Activated CD4-positive, CD25-positive, alpha-beta regulatory T cell treated with anti-CD3 and anti-CD28 coated beads, Interleukin-2, amount 50 U/mL, for 24 hours (primary cell): Measurements from ENCODE around the gene PRKD3.
A peak's percentile ranks its signal among the peaks of the same experiment; 100 is the strongest.
"Not testable (repeated sequence)": the region's sequence is repeated elsewhere in the genome, so short reads cannot be mapped to it uniquely, and the experiment has no call there.

Source experiments
- ATAC-seq, 2 donors: fragments of 150-1000 bp; cut with Tn5 transposase; one replicate each; pipeline ENCODE4 v1.10.0; 2021; ENCODE audit warnings: mild to moderate bottlenecking in 1 of 2, moderate library complexity in 1 of 2

The PRKD3 gene

GRCh38 chr2:37307500-37307899, 17.1 kb downstream of the PRKD3 start:
- no peak for ATAC-seq

- no peak for ATAC-seq
Measured at GRCh38 chr2:37306024-37306423, 18.6 kb downstream of the PRKD3 start.

- no peak for ATAC-seq
Measured at GRCh38 chr2:37302701-37303252, 21.9 kb downstream of the PRKD3 start.

GRCh38 chr2:37301408-37301807, 23.2 kb downstream of the PRKD3 start:
- no peak for ATAC-seq

- no peak for ATAC-seq
Measured at GRCh38 chr2:37300578-37300977, 24.1 kb downstream of the PRKD3 start.

DNA sequence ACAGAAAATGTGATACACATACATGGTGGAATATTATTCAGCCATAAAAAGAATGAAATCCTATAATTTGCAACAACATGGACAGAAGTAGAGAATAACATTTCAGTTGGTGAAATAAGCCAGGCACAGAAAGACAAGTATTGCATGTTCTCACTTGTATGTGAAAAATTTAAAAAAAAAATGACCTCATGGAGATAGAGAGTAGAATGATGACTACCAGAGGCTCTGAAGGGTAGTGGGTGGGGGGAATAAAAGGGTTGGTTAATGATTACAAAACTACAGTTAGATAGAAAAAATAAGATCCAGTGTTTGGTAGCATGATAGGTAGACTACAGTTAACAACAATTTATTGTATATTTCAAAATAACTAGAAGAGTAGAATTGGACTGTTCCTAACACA, 24.5 kb downstream of the PRKD3 start:
- no peak for ATAC-seq

DNA sequence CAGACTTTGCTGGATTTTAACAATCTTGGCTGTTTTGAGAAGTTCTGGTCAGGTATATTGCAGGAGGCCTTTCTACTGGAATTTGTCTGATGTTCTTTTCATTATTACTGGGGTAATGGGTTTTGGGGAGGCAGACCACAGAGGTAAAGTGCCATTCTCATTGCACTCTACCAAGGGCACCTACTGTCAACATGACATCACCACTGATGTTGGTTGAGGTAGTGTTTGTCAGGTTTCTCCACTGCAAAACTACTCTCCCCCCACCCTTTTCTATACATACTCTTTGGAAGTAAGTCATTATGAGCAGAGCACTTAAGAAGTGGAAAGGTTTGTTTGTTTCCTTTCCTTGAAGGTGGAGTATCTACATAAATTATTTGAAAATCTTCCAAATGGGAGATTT, 27.0 kb downstream of the PRKD3 start:
- no peak for ATAC-seq

- no peak for ATAC-seq
Measured at GRCh38 chr2:37295469-37296073, 29.1 kb downstream of the PRKD3 start.

- ATAC-seq, result not testable (repeated sequence)
Measured at GRCh38 chr2:37294858-37295257, 29.8 kb downstream of the PRKD3 start.

- no peak for ATAC-seq
Measured at GRCh38 chr2:37291680-37292079, 33.0 kb downstream of the PRKD3 start.

DNA sequence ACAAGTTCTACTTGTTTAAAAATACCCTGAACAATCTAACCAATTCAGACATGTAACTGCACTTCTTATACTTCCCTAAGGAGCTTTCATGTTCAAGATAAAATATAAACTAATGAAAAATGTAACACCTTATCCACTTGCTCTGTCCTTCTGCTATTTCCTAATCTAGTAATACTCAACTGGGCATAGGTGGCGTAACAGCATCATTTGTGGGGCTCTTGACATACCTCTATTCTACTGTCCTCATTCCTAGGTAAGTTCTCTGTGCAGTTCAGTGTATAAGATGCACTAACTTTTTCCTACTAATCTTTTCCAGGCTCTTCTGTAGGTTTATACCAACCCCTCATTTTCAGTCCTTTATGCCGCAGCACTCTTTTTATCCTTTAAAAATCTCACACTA, 36.7 kb downstream of the PRKD3 start:
- ATAC-seq, result peak in 1 of 2 donors; percentile 33

- ATAC-seq, result no peak
Measured at GRCh38 chr2:37284381-37284780, 40.3 kb downstream of the PRKD3 start.

GRCh38 chr2:37283207-37283606, 41.4 kb downstream of the PRKD3 start:
- ATAC-seq, result no peak

GRCh38 chr2:37282746-37283145, 41.9 kb downstream of the PRKD3 start:
- ATAC-seq, result no peak

DNA sequence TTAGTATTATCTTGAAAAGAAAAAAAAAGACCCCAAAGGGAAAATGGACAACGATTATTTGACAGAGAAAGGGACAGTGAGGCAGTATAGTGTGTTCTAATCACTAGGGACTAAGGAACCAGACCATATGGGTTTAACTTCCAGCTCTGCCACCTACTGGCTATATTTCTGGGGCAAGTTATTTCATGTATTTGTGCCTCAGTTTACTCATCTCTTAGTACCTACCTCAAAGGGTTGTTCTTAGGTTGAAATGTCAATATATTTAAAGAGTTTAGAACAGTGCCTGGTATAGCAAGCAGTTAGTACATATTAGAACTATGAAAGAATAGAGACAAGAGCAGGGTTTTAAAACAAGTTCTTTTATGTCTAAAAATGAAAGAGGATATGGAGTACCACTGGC, 42.7 kb downstream of the PRKD3 start:
- ATAC-seq, result no peak

DNA sequence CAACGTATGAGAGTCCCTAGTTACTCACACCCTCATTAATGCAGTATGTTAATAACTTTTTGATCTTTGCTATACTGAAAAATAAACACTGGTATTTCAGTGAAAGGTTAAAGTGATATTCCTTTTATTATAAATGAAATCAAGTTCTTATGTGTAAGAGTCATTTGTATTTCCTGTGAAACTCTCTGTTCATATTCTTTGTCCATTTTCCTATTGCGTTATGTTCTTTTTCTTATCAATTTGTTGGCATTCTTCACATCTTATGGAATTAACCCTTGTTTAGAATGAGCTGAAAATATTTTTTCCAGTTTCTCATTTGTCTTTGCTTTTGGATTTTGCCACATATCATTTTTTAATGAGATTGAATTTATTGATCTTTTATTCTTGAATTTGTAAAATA, 48.3 kb downstream of the PRKD3 start:
- ATAC-seq, result no peak
